BJ (cell line): ENCODE results near the gene MIS18A. TPM values are rescaled to one million over a fixed set of nuclear protein-coding genes. Genes with fewer than 3 reads are reported as not detected.

Source experiments
- CTCF ChIA-PET: fragments of 350-600 bp; formaldehyde crosslinking; extraction: SDS; loops from one replicate; lab custom pipeline; 2021; ENCODE audit warnings: antibody characterized with exemption, inconsistent platforms; lab: Yijun Ruan, JAX
- POLR2A ChIA-PET: fragments of 300-600 bp; sonication (Branson Sonifier 250); formaldehyde crosslinking; extraction: SDS; loops from one replicate; lab custom pipeline; 2021; ENCODE audit warnings: antibody characterized with exemption; lab: Charles Lee
- DNase-seq: peaks from one replicate; pipeline ENCODE4 v3.0.0-alpha.2; 2011; ENCODE audit warnings: low read depth
- H3K27me3 ChIP-seq: 2 replicates; pipeline ENCODE4 v1.6.0; 2011; ENCODE audit warnings: low read length; ENCODE audit not compliant: control insufficient read depth, insufficient read depth
- H3K36me3 ChIP-seq: 2 replicates; pipeline ENCODE4 v1.5.1; 2011; ENCODE audit warnings: low read length; ENCODE audit not compliant: control insufficient read depth, insufficient read depth
- H3K4me3 ChIP-seq: 2 replicates; pipeline ENCODE4 v1.5.1; 2011; ENCODE audit warnings: low read depth, mild to moderate bottlenecking, control low read depth, low read length
- polyA plus RNA-seq: library from polyadenylated mRNA; depleted of rRNA; stranded (reverse); fragments of >200 nt; gene quantifications from 2 replicates; pipeline ENCODE4 v1.2.3, GENCODE V29; 2011; rRNA removed
- TF ChIP-seq, protein P1 (sequence below): IDR thresholded peaks from 2 replicates; pipeline ENCODE4 v1.5.1; 2011; ENCODE audit warnings: low read depth, mild to moderate bottlenecking, control low read depth, inconsistent platforms, low read length, moderate library complexity; ENCODE audit not compliant: insufficient read depth

The MIS18A gene
- polyA plus RNA-seq, 1 experiment: 6.0 TPM

DNA sequence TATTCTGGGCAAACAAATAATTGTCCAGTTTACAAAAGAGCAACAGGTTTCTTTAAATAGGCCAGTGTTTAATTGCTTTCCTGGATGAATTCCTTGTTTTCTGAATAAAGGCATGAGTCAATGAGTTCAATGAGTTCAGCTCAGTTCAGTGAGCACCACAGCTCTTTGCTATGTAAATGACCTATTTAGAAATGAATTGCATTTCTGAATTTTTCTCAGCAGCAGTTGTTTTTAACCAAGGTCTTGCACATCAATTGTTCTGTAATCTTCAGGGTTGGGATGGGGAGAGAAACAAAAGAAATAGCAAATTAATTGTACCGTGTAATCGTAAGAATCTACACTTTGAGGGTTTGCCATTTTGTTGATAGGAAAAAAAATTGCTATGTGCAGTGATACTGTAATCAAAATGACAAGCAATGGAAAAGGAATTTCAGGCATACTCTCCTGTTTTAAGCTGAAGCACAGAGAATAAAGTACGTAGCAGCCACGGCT is 45.7 kb downstream of the MIS18A start:
- DNase-seq: no peak
- POLR2A ChIA-PET: no interaction called here
- no peak overlapping the region for H3K4me3 ChIP-seq
- CTCF ChIA-PET: no interaction called here
- no peaks in the 10 kb centered on the region; the same call in 1 of the 2 replicates for H3K27me3 ChIP-seq
- TF ChIP-seq, protein P1, sequence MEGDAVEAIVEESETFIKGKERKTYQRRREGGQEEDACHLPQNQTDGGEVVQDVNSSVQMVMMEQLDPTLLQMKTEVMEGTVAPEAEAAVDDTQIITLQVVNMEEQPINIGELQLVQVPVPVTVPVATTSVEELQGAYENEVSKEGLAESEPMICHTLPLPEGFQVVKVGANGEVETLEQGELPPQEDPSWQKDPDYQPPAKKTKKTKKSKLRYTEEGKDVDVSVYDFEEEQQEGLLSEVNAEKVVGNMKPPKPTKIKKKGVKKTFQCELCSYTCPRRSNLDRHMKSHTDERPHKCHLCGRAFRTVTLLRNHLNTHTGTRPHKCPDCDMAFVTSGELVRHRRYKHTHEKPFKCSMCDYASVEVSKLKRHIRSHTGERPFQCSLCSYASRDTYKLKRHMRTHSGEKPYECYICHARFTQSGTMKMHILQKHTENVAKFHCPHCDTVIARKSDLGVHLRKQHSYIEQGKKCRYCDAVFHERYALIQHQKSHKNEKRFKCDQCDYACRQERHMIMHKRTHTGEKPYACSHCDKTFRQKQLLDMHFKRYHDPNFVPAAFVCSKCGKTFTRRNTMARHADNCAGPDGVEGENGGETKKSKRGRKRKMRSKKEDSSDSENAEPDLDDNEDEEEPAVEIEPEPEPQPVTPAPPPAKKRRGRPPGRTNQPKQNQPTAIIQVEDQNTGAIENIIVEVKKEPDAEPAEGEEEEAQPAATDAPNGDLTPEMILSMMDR: no peak
- H3K36me3 ChIP-seq: no peaks in the 10 kb centered on the region

DNA sequence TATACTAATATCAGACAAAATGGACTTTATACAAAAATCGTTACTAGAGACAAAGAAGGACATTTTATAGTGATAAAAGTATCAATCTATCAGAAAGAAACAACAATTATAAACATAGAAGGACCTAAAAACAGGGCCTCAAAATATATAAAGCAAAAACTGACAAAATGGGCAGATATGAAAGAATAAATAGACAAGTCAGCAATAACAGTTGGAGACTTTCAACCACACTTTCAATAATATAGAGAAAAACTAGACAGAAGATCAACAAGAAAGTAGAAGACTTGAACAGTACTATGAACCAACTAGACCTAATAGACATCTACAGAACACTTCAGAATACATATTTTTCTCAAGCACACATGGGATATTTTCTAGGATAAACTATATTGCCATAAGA is 52.4 kb downstream of the MIS18A start:
- H3K27me3 ChIP-seq: no peaks in the 10 kb centered on the region
- ChIA-PET POLR2A (no interaction called here), CTCF (no interaction called here)
- TF ChIP-seq, protein P1: no peak
- no peaks in the 10 kb centered on the region for H3K36me3 ChIP-seq
- H3K4me3 ChIP-seq: no peak overlapping the region
- no peak for DNase-seq

Other genes starting within 250 kb of the MIS18A start
- not detected in 2 replicates for gene MRAP, start 19.8 kb upstream of the MIS18A start, polyA plus RNA-seq
- gene URB1, start 114.0 kb upstream of the MIS18A start, polyA plus RNA-seq: 6.5 and 8.8 TPM in 2 replicates
- gene EVA1C, start 133.7 kb upstream of the MIS18A start, polyA plus RNA-seq: 9.6 and 12.2 TPM in 2 replicates